DND-41 (cell line): Measurements from ENCODE around the gene MRPL42.

ENCODE experiments used
- ATAC-seq: fragments of 200-7000 bp; cut with Tn5 transposase; 3 replicates; pipeline ENCODE4 v1.9.1; 2021; ENCODE audit warnings: low read depth; ENCODE audit not compliant: insufficient read depth
- DNase-seq: peaks from one replicate; pipeline ENCODE4 v3.0.0-alpha.2; 2020
- H2AFZ ChIP-seq: 2 replicates; pipeline ENCODE4 v1.6.0; 2012; ENCODE audit warnings: low read depth, low read length
- H3K27ac ChIP-seq: 2 replicates; pipeline ENCODE4 v1.5.1; 2012; ENCODE audit warnings: low read length, inconsistent platforms
- H3K27me3 ChIP-seq: fragments of 200-600 bp; sonication (generic); 2 replicates; pipeline ENCODE4 v1.6.0; 2012; ENCODE audit warnings: low read length, mild to moderate bottlenecking, inconsistent platforms; ENCODE audit not compliant: insufficient read depth, poor library complexity
- H3K36me3 ChIP-seq: 2 replicates; pipeline ENCODE4 v1.5.1; 2012; ENCODE audit warnings: low read length, inconsistent platforms; ENCODE audit not compliant: insufficient read depth
- H3K4me1 ChIP-seq: 2 replicates; pipeline ENCODE4 v1.5.1; 2012; ENCODE audit warnings: mild to moderate bottlenecking, low read length; ENCODE audit not compliant: insufficient read depth
- H3K4me2 ChIP-seq: 2 replicates; pipeline ENCODE4 v1.6.0; 2012; ENCODE audit warnings: mild to moderate bottlenecking, moderate library complexity, low read length, inconsistent platforms; ENCODE audit not compliant: insufficient read depth
- H3K4me3 ChIP-seq, 2 experiments: fragments of 200-600 bp in 1 of 2; shearing (Covaris generic) in 1 of 2; 2 replicates each; pipeline ENCODE4 v1.5.1; 2012 to 2016; ENCODE audit warnings: inconsistent platforms in 2 of 2, low read length in 2 of 2, mild to moderate bottlenecking in 2 of 2, low read depth in 1 of 2, moderate library complexity in 1 of 2
- H3K79me2 ChIP-seq: 2 replicates; pipeline ENCODE4 v1.6.0; 2012; ENCODE audit warnings: low read length, inconsistent platforms; ENCODE audit not compliant: insufficient read depth
- H3K9ac ChIP-seq: 2 replicates; pipeline ENCODE4 v1.6.0; 2012; ENCODE audit warnings: low read depth, mild to moderate bottlenecking, inconsistent platforms, low read length, moderate library complexity
- H3K9me3 ChIP-seq: 2 replicates; pipeline ENCODE4 v1.5.1; 2012; ENCODE audit warnings: low read length, moderate library complexity, mild to moderate bottlenecking, inconsistent platforms; ENCODE audit not compliant: insufficient read depth, severe bottlenecking
- H4K20me1 ChIP-seq: 2 replicates; pipeline ENCODE4 v1.6.0; 2012; ENCODE audit warnings: low read length; ENCODE audit not compliant: insufficient read depth
- EZH2 ChIP-seq: IDR thresholded peaks from 3 replicates; pipeline ENCODE4 v1.6.1; 2012; ENCODE audit warnings: borderline replicate concordance, low read depth, mild to moderate bottlenecking, moderate library complexity, low read length, inconsistent platforms; ENCODE audit not compliant: severe bottlenecking
- TF ChIP-seq, protein P1 (sequence below): IDR thresholded peaks from 2 replicates; pipeline ENCODE4 v1.5.1; 2012; ENCODE audit warnings: borderline replicate concordance, low read length, moderate library complexity, mild to moderate bottlenecking; ENCODE audit not compliant: poor library complexity, severe bottlenecking; ENCODE audit errors: extremely low read depth

MRPL42 gene

DNA sequence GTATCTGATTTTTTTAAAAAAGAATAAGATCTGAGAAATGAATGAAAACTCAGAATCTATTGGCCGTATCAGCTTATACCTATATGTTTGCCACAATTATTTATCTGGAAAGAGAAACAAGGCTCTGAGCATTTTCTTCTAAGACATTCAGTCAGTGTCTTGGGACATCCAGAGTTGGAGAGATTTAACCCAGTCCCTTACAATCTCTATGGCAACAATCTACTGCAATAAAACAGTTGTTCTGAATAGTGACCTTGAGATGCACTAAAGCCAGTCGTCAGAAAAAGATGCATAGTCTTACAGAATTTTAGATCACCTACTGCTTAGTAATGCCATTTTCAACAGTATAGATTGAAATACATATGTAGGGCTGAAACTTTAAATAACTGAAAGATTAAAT, 53.1 kb downstream of the MRPL42 start:
- no peak overlapping the region for H3K4me2 ChIP-seq
- no peak overlapping the region for H2AFZ ChIP-seq
- no peaks in the 10 kb centered on the region for H4K20me1 ChIP-seq
- H3K79me2 ChIP-seq, result no peaks in the 10 kb centered on the region
- H3K9me3 ChIP-seq, result no peaks in the 10 kb centered on the region
- H3K4me3 ChIP-seq, result no peak overlapping the region
- H3K9ac ChIP-seq, result no peak overlapping the region
- no peaks in the 10 kb centered on the region for H3K27me3 ChIP-seq
- no peak overlapping the region for H3K27ac ChIP-seq
- ATAC-seq (no peak), DNase-seq (no peak)
- TF ChIP-seq, protein P1, sequence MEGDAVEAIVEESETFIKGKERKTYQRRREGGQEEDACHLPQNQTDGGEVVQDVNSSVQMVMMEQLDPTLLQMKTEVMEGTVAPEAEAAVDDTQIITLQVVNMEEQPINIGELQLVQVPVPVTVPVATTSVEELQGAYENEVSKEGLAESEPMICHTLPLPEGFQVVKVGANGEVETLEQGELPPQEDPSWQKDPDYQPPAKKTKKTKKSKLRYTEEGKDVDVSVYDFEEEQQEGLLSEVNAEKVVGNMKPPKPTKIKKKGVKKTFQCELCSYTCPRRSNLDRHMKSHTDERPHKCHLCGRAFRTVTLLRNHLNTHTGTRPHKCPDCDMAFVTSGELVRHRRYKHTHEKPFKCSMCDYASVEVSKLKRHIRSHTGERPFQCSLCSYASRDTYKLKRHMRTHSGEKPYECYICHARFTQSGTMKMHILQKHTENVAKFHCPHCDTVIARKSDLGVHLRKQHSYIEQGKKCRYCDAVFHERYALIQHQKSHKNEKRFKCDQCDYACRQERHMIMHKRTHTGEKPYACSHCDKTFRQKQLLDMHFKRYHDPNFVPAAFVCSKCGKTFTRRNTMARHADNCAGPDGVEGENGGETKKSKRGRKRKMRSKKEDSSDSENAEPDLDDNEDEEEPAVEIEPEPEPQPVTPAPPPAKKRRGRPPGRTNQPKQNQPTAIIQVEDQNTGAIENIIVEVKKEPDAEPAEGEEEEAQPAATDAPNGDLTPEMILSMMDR, result no peak
- TF ChIP-seq EZH2, result no peak
- no peaks in the 10 kb centered on the region for H3K4me1 ChIP-seq
- H3K36me3 ChIP-seq, result no peaks in the 10 kb centered on the region

DNA sequence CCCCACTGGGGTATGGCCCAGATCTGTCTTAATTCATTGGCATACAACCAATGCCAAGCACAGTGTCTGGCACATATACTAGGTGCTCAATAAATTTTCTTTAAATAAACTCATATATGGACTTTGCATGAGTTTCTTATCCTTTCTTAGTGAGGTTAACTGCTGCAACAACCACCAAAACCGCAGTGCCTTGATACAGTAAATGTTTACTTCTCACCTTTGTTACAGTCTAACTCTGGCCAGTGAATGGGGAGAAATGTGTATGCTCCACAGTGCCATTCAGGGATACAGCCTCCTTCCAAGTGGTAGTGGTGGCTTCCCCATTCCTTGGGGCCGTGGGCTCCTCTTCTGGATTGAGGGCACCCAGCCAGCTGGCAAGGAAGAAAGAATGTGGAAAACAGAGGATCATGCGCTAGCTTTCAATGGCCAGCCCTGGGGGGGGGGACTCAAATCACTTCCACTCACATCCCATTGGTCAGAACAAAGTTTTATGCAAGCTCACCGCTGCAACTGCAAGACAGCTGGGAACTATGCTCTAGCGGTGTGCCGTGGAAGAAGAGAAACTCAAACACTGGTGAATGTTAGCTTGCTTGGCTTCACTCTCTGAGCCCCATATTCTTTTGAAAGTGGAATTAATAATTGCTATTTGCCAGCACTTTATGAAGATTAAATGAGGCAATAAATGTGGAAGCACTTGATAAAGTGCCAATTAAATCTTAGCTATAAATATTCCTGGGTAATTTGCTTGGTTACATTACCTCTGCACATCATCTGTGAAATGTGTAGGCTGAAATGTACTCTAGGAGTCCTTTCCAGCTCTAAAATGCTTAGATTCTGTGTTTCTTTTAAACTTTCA, 54.1 kb downstream of the MRPL42 start:
- no peak overlapping the region for H3K9ac ChIP-seq
- H3K79me2 ChIP-seq, result no peaks in the 10 kb centered on the region
- DNase-seq, result no peak
- H3K9me3 ChIP-seq, result no peaks in the 10 kb centered on the region
- H3K4me1 ChIP-seq, result no peaks in the 10 kb centered on the region
- no peak overlapping the region for H3K27ac ChIP-seq
- TF ChIP-seq EZH2, result no peak
- TF ChIP-seq, protein P1, result no peak
- ATAC-seq, result no peak
- no peak overlapping the region for H3K4me2 ChIP-seq
- H3K27me3 ChIP-seq, result no peaks in the 10 kb centered on the region
- H2AFZ ChIP-seq, result no peak overlapping the region
- H3K36me3 ChIP-seq, result no peaks in the 10 kb centered on the region
- no peaks in the 10 kb centered on the region for H4K20me1 ChIP-seq
- no peak overlapping the region for H3K4me3 ChIP-seq

DNA sequence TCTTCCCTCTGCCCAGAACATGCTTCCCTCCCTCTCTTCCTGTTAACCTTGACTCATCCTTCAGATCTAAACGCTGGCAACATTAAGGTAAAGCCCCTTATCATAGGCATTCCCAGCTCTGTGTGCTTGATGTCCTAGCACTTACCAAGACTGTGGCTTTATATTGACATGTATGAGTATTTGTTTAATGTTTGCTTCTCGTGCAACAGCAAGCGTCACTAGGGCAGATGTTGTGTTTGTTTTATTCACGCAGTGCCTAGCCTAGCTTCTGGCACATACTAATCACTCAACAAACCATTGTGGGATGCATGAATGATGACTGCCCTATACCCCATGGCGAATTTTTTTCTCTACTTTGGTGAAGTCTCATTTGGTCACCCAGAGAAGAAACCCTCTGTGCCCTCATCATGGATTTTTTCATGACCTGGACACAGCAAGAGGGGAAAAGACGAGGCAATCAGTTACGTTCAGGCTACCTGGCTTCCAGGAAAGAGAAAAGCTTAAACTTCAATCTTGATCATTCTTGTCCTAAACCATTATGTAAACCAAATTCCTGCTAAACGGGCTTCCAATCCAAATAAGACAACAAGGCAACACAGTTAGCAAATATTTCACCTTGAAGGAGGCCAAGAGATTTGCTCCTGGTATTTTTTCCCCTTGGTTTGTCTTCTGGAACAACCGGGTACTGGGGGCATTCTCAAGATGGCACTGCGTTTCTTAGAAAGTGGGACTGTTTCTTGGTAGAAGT, 57.2 kb downstream of the MRPL42 start:
- H4K20me1 ChIP-seq, result no peaks in the 10 kb centered on the region
- H3K9ac ChIP-seq, result no peak overlapping the region
- DNase-seq (no peak), ATAC-seq (no peak)
- TF ChIP-seq EZH2, result no peak
- TF ChIP-seq, protein P1, result no peak
- H3K4me2 ChIP-seq, result no peak overlapping the region
- H3K27me3 ChIP-seq, result no peaks in the 10 kb centered on the region
- H3K4me3 ChIP-seq, result no peak overlapping the region
- H3K4me1 ChIP-seq, result peaks cover 2% of the 10 kb centered on the region
- no peak overlapping the region for H2AFZ ChIP-seq
- H3K9me3 ChIP-seq, result no peaks in the 10 kb centered on the region
- no peak overlapping the region for H3K27ac ChIP-seq
- no peaks in the 10 kb centered on the region for H3K36me3 ChIP-seq
- H3K79me2 ChIP-seq, result no peaks in the 10 kb centered on the region
